SK-N-SH treated with all-trans-retinoic acid at 6 μM for 48 hours (cell line): ENCODE results near the gene SCRT2.

Experiments
- BACH2 ChIP-seq: fragments of 250-450 bp; sonication (Bioruptor Pico); IDR thresholded peaks from 2 replicates; pipeline ENCODE4 v1.9.0; 2021; ENCODE audit warnings: mild to moderate bottlenecking, borderline replicate concordance
- CREB5 ChIP-seq: fragments of 250-450 bp; sonication (Bioruptor Pico); IDR thresholded peaks from 2 replicates; pipeline ENCODE4 v1.5.1; 2020; ENCODE audit warnings: low read depth, mild to moderate bottlenecking, moderate library complexity
- ESRRG ChIP-seq: fragments of 250-450 bp; sonication (Bioruptor Pico); IDR thresholded peaks from 2 replicates; pipeline ENCODE4 v1.6.1; 2021; ENCODE audit warnings: mild to moderate bottlenecking
- PATZ1 ChIP-seq: fragments of 250-450 bp; sonication (Bioruptor Pico); IDR thresholded peaks from 2 replicates; pipeline ENCODE4 v1.8.0; 2020; ENCODE audit warnings: mild to moderate bottlenecking, moderate library complexity, borderline replicate concordance
- SNAI2 ChIP-seq: fragments of 250-450 bp; sonication (Bioruptor Pico); IDR thresholded peaks from 2 replicates; pipeline ENCODE4 v1.5.0; 2020; ENCODE audit warnings: mild to moderate bottlenecking, moderate library complexity
- TSHZ2 ChIP-seq: fragments of 250-450 bp; sonication (Bioruptor Pico); IDR thresholded peaks from 2 replicates; pipeline ENCODE4 v1.5.0; 2020; ENCODE audit warnings: mild to moderate bottlenecking, moderate library complexity
- ZFP3 ChIP-seq: fragments of 250-450 bp; sonication (Bioruptor Pico); IDR thresholded peaks from 2 replicates; pipeline ENCODE4 v1.5.0; 2020; ENCODE audit warnings: mild to moderate bottlenecking, moderate library complexity

- TF ChIP-seq CREB5 (CRISPR knock-in tag) = no peak
- TF ChIP-seq PATZ1 (CRISPR knock-in tag) = no peak
- no peak for TF ChIP-seq TSHZ2
- peak; percentile 90 for TF ChIP-seq ZFP3 (CRISPR knock-in tag)
- TF ChIP-seq SNAI2 (CRISPR knock-in tag) = no peak
- no peak for TF ChIP-seq ESRRG (CRISPR knock-in tag)
- no peak for TF ChIP-seq BACH2 (CRISPR knock-in tag)
Measured at GRCh38 chr20:653590-654416, 21.8 kb downstream of the SCRT2 start.
